HFF-Myc (cell line): ENCODE measurements around the gene CCNY.

Experiments used
- DNase-seq: peaks from one replicate; pipeline ENCODE4 v3.0.0-alpha.2; 2011; ENCODE audit warnings: low read depth; ENCODE audit errors: extremely low read depth
- H3K4me3 ChIP-seq: replicated peaks from 2 replicates; pipeline ENCODE4 v1.5.1; 2011; ENCODE audit warnings: low read depth, mild to moderate bottlenecking, control low read depth, low read length
- CTCF ChIP-seq: IDR thresholded peaks from 2 replicates; pipeline ENCODE4 v1.5.1; 2012; ENCODE audit warnings: mild to moderate bottlenecking, low read depth, low read length, control low read depth; ENCODE audit errors: missing control alignments

Gene CCNY

GRCh38 chr10:35565602-35566081, 229.3 kb downstream of the CCNY start:
- no peak overlapping the region for H3K4me3 ChIP-seq
- TF ChIP-seq CTCF: no peak
- no peak for DNase-seq

- H3K4me3 ChIP-seq: no peak overlapping the region
- no peak for TF ChIP-seq CTCF
- DNase-seq: no peak
These were observed 231.6 kb downstream of the CCNY start for GRCh38 chr10:35567951-35568350.

- H3K4me3 ChIP-seq: no peak overlapping the region
- TF ChIP-seq CTCF: no peak
- no peak for DNase-seq
These were observed 232.2 kb downstream of the CCNY start for GRCh38 chr10:35568483-35569015.

GRCh38 chr10:35569111-35569707, 232.9 kb downstream of the CCNY start:
- no peak for TF ChIP-seq CTCF
- DNase-seq: no peak
- no peak overlapping the region for H3K4me3 ChIP-seq

- DNase-seq: no peak
- no peak for TF ChIP-seq CTCF
These were observed 233.5 kb downstream of the CCNY start for GRCh38 chr10:35569836-35570235.

GRCh38 chr10:35570397-35570796, 234.1 kb downstream of the CCNY start:
- no peak for TF ChIP-seq CTCF
- H3K4me3 ChIP-seq: no peak overlapping the region
- DNase-seq: no peak

More at GRCh38 chr10:35569836-35570235, 233.5 kb downstream of the CCNY start:
- no peak overlapping the region for H3K4me3 ChIP-seq

- no peak for DNase-seq
- no peak for TF ChIP-seq CTCF
- no peak overlapping the region for H3K4me3 ChIP-seq
These were observed 236.3 kb downstream of the CCNY start for GRCh38 chr10:35572583-35572982.
